ENCODE results near the gene OIP5. TPM values are rescaled to one million over a fixed set of nuclear protein-coding genes. Genes with fewer than 3 reads are reported as not detected.

The OIP5 gene
- total and polyA plus RNA-seq, 4 donors, result 0.17 to 11.8 (median 1.1) TPM

GRCh38 chr15:41309226-41309905, 23.0 kb downstream of the OIP5 start (continued):
- no peak for TF ChIP-seq FOXA2 (IDR thresholded peaks at IDR 0.05)

DNA sequence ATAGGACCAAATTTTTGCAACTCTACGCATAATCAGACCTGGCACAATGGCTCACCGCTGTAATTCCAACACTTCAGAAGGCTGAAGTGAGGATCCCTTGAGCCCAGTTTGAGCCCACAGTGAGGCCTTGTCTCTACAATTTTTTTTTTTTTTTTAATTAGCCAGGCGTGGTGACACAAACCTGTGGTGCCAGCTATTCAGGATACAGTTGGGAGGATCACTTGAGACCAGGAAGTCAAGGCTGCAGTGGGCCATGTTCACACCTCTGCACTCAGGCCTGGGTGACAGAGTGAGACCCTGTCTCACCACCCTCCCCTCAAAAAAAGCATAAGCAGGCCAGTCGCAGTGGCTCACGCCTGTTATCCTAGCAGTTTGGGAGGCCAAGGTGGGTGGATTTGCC, 24.7 kb downstream of the OIP5 start:
- Histone ChIP-seq H3K4me3 (ENCODE audit: low read depth in 1 of 3, low read length in 3 of 3) (no peak overlapping the region), H3K4me1 (ENCODE audit: control insufficient read depth in 4 of 4, insufficient read depth in 4 of 4, low read length in 3 of 4) (no peaks in the 10 kb centered on the region), H3K36me3 (ENCODE audit: control insufficient read depth in 4 of 4, insufficient read depth in 3 of 4, low read depth in 1 of 4, low read length in 3 of 4) (peaks cover 0 to 8% (median 2%) of the 10 kb centered on the region in 4 donors), H3K27me3 (ENCODE audit: control insufficient read depth in 4 of 4, insufficient read depth in 4 of 4, low read length in 3 of 4) (no peaks in the 10 kb centered on the region), H3K27ac (ENCODE audit: low read depth in 1 of 2, low read length in 2 of 2) (no peak overlapping the region), H3K9me3 (ENCODE audit: control insufficient read depth in 4 of 4, low read length in 3 of 4) (no peaks in the 10 kb centered on the region), H3K9ac (ENCODE audit: low read depth in 1 of 2, low read length in 2 of 2) (no peak overlapping the region)
- no peak for DNase-seq (ENCODE audit: low spot score)
- 88% methylated on average over 5 of the region's 5 CpGs for WGBS
- TF ChIP-seq EGR1 (IDR thresholded peaks at IDR 0.05; ENCODE audit: low read depth in 2 of 2) (no peak), FOXA2 (IDR thresholded peaks at IDR 0.05) (no peak), HNF4A (conservative IDR thresholded peaks at IDR 0.05) (no peak), ZBTB33 (IDR thresholded peaks at IDR 0.05) (no peak), SP1 (IDR thresholded peaks at IDR 0.05) (no peak), RXRA (IDR thresholded peaks at IDR 0.05) (no peak), NR2F2 (IDR thresholded peaks at IDR 0.05) (no peak), JUND (IDR thresholded peaks at IDR 0.05) (no peak)

DNA sequence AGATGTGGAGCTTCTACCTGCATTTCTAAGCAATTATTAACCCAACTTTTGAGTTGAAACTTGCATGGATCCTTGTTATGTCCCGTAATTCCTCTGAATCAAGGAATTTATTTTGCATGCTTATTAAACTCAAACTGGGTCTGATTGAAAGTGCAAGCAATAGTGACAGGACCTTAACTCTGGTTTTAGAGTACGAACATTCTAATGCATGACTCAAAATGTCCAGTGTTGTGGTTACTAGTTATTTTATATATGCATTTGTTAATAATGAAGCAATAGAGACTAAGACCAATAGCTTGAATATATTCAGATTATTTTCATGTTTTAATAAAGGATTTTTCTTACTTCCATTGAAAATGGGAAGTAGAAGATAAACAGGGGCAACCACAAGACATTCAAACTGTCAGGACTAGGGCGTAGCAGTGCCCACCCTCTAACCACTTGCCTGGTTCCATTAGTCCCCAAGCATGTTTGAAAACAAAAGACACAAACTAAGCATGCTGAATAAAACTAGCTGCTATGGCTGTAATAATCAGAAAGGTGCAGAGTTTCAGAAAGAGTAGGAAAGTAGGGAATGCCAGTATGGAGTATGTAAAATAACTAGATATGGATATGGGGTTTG, 28.1 kb downstream of the OIP5 start:
- no peak overlapping the region for H3K4me3 ChIP-seq (ENCODE audit: low read depth in 1 of 3, low read length in 3 of 3)
- no peaks in the 10 kb centered on the region for H3K27me3 ChIP-seq (ENCODE audit: control insufficient read depth in 4 of 4, insufficient read depth in 4 of 4, low read length in 3 of 4)
- no peak for DNase-seq (ENCODE audit: low spot score)
- TF ChIP-seq EGR1 (IDR thresholded peaks at IDR 0.05; ENCODE audit: low read depth in 2 of 2), result no peak
- no peak for TF ChIP-seq RAD21 (IDR thresholded peaks at IDR 0.05)
- no peak for TF ChIP-seq FOXA1 (IDR thresholded peaks at IDR 0.05)
- no peak for TF ChIP-seq NR2F2 (IDR thresholded peaks at IDR 0.05)
- TF ChIP-seq CTCF (IDR thresholded peaks at IDR 0.05; ENCODE audit: low read depth, low read length, missing input control), result no peak
- TF ChIP-seq ATF3 (IDR thresholded peaks at IDR 0.05), result no peak
- TF ChIP-seq, protein P1, sequence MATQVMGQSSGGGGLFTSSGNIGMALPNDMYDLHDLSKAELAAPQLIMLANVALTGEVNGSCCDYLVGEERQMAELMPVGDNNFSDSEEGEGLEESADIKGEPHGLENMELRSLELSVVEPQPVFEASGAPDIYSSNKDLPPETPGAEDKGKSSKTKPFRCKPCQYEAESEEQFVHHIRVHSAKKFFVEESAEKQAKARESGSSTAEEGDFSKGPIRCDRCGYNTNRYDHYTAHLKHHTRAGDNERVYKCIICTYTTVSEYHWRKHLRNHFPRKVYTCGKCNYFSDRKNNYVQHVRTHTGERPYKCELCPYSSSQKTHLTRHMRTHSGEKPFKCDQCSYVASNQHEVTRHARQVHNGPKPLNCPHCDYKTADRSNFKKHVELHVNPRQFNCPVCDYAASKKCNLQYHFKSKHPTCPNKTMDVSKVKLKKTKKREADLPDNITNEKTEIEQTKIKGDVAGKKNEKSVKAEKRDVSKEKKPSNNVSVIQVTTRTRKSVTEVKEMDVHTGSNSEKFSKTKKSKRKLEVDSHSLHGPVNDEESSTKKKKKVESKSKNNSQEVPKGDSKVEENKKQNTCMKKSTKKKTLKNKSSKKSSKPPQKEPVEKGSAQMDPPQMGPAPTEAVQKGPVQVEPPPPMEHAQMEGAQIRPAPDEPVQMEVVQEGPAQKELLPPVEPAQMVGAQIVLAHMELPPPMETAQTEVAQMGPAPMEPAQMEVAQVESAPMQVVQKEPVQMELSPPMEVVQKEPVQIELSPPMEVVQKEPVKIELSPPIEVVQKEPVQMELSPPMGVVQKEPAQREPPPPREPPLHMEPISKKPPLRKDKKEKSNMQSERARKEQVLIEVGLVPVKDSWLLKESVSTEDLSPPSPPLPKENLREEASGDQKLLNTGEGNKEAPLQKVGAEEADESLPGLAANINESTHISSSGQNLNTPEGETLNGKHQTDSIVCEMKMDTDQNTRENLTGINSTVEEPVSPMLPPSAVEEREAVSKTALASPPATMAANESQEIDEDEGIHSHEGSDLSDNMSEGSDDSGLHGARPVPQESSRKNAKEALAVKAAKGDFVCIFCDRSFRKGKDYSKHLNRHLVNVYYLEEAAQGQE (IDR thresholded peaks at IDR 0.05), result no peak
- TF ChIP-seq RXRA (IDR thresholded peaks at IDR 0.05), result no peak
- no peak for TF ChIP-seq ZBTB33 (IDR thresholded peaks at IDR 0.05)
- TF ChIP-seq GABPA (IDR thresholded peaks at IDR 0.05 in 1 of 2, conservative IDR thresholded peaks at IDR 0.05 in 1 of 2), result no peak
- TF ChIP-seq HNF4A (conservative IDR thresholded peaks at IDR 0.05), result no peak
- TF ChIP-seq TAF1 (conservative IDR thresholded peaks at IDR 0.05), result no peak
- TF ChIP-seq SP1 (IDR thresholded peaks at IDR 0.05), result no peak
- TF ChIP-seq, protein P2, sequence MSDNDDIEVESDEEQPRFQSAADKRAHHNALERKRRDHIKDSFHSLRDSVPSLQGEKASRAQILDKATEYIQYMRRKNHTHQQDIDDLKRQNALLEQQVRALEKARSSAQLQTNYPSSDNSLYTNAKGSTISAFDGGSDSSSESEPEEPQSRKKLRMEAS (IDR thresholded peaks at IDR 0.05), result no peak
- TF ChIP-seq YY1 (IDR thresholded peaks at IDR 0.05), result no peak
- no peak for TF ChIP-seq FOXA2 (IDR thresholded peaks at IDR 0.05)
- H3K9me3 ChIP-seq (ENCODE audit: control insufficient read depth in 4 of 4, low read length in 3 of 4), result no peaks in the 10 kb centered on the region
- H3K4me1 ChIP-seq (ENCODE audit: control insufficient read depth in 4 of 4, insufficient read depth in 4 of 4, low read length in 3 of 4), result no peaks in the 10 kb centered on the region
- WGBS, result 88% methylated on average over 3 of the region's 3 CpGs
- no peak overlapping the region for H3K27ac ChIP-seq (ENCODE audit: low read depth in 1 of 2, low read length in 2 of 2)
- H3K36me3 ChIP-seq (ENCODE audit: control insufficient read depth in 4 of 4, insufficient read depth in 3 of 4, low read depth in 1 of 4, low read length in 3 of 4), result peaks cover 0 to 5% (median 2%) of the 10 kb centered on the region in 4 donors
- no peak overlapping the region for H3K9ac ChIP-seq (ENCODE audit: low read depth in 1 of 2, low read length in 2 of 2)
